EL (cell line): Measurements from ENCODE around the gene RIMS3.

Source experiments
- DNase-seq: peaks from one replicate; pipeline ENCODE4 v3.0.0-alpha.2; 2016

RIMS3 gene

DNA sequence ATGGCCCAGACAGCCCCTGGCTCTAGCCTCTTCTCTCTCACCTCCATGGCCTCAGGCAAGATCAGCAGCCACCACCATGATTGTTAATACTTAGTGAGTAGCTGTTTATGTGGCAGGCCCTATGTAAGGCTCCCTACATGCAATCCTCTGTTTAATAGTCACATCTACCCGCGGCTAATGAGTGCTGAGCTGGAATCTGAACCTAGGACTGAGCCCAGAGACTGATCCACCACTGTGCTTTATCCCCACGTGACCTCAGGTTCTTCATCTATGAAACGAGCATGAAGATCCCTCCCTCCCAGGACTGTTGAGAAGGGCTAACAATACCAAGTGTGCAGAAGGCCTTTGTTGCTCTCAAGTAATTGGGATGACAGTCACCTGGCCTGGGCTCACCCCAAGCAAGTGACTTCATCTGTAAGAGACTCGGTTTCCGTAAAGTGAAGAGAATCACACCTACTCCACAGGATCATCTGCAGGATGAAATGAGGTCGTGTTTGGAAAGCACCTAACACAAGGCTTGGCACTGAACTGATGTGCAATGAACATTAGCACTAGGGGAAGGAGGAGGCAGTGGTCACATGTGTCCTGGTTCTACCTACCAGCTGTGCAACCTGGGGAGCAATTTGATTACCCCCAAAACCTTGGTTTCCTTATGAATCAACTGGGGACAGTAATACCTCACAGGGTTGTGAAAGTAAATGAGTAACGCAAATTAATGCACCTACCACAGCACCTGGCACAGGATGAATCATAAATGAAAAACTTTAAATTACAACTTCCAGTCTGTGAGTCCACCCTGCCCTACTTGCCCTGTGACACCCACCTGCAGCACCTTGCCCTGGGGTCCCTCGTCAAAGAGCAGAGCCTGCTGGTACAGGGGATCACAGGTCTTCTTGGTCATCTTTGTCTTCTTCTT is 37.2 kb downstream of the RIMS3 start:
- DNase-seq, result no peak

DNA sequence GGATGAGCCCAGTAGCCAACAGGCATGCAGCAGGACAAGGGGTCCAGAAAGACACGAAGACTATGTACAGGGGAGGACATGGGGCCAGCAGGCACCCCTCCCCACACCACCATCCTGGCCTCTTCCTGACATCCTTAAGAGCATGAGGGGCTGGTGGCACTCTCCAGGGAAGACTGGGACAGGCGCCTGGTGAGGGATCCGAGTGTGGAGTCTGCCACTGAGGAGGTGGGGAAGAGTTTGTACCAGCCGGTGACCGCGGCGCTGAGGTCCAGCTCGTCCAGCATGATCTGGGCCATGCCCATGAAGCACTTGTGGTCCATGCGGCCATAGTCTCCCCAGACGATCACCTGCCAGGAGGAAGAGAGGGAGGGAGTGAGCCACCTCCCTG is 39.1 kb downstream of the RIMS3 start:
- no peak for DNase-seq

GRCh38 chr1:40625476-40626382 is 39.8 kb downstream of the RIMS3 start:
- DNase-seq, result peak; percentile 24

DNA sequence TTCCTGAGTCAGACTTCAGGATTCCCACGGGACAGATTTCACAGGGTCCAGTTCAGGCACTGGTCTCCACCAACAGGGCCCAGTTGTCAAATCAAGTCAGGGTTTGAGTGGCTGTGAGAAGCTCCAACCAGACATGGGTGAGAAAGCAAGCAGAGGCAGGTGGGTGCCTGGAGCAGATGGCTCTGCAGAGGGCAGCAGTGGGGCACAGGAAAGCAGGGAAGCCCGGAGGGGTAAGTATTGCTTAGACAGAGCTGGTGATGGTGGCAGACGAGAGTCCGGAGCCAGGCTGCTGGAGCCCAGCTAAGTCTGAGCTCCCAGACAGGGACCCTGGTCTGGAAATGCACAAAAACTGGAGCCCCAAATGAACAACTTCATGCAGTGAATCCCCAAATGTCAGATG is 40.4 kb downstream of the RIMS3 start:
- DNase-seq, result peak; percentile 19

DNA sequence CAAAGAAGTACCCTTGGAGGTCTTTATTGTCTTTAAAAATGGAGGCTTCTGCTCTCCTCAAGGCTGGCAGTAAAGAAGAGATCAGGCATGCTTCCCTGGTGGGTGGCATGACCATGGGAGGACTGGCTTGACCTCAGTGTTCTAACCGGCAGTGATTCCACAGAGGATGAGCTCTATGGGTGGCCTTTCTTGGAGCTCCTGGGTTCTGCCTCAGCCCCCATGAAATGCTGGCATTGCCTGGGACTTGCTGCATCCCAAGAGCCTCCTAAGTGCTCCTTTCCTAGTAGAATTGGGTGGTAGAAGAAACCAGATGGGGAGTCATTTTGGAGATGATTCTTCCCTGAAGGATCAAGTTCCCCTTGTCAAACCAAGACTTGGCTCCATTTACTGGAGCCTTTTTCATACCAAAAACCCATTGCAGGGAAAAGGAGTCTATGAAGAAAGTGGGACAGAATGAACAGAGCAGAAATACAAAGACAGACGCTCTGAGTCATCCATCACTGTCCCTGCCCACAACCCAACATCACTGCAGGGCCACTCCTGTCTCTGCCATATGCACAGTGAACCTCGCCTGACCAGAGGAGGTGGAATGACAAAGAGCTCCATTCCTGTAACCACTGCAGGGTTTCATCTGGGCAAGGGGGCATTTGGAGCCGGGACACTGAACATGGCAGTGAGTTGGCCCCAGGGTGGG is 42.4 kb downstream of the RIMS3 start:
- DNase-seq, result no peak

DNA sequence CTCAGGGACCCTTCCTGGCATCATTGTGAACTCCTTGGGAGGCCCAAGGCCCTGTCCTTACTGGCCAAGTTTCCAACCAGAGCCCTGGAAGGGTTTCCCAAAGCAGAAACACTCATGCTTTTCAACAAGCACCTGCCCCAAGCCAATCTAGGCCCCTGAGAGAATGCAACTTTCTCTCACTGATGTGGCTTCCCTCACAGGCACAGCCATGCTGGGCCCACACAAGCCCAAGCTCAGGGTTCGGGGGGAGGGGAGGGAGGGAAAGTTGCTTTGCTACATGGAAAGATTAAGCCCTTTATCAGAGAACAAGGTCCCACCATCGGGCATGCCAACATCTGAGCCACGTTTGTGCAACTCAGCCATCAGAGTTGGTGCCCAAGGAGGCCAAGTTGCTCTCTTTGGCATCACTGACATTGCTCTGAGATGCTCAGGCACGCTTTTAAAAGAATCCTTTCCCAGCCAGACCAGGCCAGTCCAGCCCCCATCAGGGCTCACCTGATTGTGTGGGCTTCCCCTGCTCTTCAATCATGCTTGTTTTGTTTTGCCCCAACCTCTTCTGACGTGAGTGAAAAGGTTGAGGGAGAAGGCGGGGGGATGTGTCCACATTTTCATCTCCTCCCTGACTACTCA is 43.5 kb downstream of the RIMS3 start:
- no peak for DNase-seq

DNA sequence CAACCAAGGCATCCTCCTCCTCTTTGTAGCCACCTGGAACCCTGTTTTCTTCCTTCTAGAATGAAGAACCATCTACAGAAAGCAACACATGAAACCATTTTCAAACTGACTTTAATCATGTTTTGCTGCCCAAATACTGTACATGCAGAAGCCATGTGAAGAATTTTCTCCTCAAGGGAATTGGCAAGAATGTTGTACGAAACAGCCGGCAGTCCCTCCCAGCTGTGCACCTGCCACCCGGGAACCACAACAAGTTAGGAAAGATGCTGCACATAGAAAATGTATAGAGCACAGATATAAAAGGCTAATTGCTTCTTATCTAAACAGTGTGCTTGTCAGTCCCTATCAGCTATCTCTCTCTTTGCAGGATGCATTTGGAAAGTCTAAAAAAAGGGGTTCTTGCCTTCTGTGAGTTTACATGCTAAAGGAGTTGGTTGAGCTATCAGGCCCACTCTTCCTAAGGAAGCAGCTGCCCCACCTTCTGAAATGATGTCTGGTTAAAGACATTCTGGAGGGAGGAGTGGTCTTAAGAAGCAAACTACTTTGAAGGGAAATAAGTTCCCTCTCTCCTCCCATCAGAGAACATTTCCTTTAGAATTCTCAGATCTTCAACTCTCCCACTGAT is 44.8 kb downstream of the RIMS3 start:
- no peak for DNase-seq

GRCh38 chr1:40620150-40620549 is 45.3 kb downstream of the RIMS3 start:
- no peak for DNase-seq

DNA sequence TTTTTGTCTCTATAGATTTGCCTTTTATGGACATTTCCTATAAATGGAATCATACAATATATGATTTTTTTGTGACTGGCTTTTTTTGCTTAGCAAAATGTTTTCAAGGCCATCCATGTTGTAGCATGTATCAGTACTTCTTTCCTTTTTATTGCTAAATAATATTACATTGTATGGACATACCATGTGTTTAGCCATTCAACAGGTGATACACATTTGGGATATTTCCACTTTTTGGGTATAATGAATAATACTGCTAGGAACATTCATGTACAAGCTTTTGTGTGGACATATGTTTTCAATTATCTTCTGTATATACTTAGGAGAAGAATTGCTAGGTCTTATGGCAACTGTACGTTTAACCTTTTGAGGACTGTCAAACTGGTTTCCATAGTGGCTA is 47.4 kb downstream of the RIMS3 start:
- DNase-seq, result no peak

- DNase-seq, result peak; percentile 64
Observed at GRCh38 chr1:40612345-40612831, 53.1 kb downstream of the RIMS3 start.

DNA sequence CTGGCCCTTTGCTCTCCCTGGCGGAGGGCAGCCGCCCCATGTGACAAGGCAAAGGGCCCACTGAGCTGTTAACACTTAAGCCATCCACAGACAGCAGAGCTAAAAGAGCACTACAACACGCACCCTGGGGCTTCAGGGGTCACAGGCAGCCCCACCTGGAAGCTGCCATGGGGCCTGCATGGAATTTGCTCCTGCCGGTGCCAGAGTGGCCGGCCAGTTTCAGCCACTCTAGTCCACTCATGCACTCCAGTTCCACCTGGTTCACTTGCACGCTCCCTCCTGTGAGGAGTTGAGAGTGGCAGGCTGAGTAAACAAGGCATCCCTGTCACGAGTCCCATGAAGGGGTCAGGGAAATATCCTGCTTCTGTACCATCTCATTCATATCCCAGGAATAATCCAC is 55.3 kb downstream of the RIMS3 start:
- DNase-seq, result no peak

- no peak for DNase-seq
Observed at GRCh38 chr1:40607921-40608320, 57.6 kb downstream of the RIMS3 start.

DNA sequence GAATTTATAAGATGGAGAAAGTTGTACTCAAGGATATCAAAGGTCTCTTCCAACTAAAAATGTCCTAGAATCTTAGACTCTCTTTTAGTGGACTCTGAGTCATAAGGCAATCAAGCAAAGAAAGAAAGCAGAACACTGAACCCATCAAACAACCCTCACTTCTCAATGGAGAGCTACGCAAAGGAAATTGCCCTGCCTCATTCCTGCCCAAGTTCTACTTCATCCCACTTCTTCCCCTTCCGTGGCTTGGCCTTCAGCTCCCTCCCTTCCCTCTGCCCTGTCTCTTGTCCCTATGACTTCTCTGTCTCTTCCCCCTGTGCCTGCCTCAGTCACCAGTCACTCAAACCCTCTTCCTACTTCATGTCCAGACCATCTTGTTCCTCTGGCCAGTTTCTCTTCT is 58.5 kb downstream of the RIMS3 start:
- no peak for DNase-seq

DNA sequence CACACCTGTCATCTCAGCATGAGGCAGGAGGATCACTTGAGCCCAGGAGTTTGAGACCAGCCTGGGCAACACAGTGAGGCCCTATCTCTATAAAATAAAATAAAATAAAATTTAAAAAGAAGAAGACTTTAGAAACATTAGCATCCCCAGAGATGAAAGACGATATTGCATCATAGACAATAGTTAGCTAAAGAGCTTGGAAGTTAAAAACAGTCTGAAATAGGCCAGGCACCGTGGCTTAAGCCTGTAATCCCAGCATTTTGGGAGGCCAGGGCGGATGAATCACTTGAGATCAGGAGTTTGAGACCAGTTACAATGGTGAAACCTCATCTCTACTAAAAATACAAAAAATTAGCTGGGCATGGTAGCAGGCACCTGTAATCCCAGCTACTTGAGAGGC is 59.3 kb downstream of the RIMS3 start:
- no peak for DNase-seq

GRCh38 chr1:40599926-40600325 is 65.6 kb downstream of the RIMS3 start:
- DNase-seq, result no peak

DNA sequence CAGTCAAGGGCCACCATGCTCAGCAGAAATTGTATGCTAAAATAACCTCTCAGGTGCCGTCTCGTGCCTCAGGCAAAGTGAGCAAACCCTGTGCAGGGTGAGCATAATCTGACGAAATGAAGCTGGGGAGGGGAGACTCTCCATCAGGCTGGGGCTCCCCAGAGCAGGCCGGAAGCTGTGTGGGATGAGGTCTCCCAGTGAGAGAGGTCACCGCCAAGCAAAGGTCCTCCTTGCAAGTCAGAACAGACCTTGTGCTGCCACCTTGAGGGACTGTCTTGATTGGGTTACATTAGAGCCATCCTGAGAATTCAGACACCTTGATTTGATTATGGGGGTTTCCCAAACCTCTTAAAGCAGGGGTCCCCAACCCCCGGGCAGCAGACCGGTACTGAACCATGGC is 69.9 kb downstream of the RIMS3 start:
- DNase-seq, result no peak

- DNase-seq, result no peak
Observed at GRCh38 chr1:40594187-40594531, 71.3 kb downstream of the RIMS3 start.

DNA sequence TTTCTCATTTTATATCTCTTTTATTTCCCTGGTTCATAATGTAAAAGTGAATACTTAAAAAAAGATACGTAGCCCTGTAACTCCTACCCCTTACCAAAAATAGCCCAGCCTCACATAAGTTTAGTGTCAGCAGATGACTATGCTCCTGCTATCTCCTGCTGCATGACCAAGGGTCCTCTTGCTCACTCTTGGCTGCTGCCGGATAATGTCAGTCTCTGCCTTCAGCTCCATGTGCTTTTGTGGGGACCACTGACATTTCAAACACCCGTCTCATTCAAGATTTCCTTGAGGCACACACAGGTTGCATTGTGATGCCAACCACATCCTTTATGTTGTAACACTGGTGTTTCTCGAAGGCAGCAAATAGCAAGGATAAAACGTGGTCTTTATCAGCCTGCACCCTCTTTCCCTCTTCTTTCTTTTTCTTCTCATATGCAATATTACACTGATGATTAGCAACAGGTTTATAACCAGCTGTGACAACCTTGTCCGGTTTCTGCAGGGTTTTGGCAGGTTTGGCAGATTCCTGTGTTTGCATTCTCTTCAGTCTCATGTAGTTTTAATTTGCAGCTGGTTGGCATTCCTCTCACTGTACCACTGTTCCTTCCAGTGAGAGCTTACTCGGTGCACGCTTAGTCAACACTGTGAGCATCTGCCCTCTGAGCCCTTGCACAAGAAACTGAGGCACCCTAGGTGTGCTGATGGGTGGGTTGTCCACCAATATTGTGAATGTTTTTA is 71.9 kb downstream of the RIMS3 start:
- no peak for DNase-seq

DNA sequence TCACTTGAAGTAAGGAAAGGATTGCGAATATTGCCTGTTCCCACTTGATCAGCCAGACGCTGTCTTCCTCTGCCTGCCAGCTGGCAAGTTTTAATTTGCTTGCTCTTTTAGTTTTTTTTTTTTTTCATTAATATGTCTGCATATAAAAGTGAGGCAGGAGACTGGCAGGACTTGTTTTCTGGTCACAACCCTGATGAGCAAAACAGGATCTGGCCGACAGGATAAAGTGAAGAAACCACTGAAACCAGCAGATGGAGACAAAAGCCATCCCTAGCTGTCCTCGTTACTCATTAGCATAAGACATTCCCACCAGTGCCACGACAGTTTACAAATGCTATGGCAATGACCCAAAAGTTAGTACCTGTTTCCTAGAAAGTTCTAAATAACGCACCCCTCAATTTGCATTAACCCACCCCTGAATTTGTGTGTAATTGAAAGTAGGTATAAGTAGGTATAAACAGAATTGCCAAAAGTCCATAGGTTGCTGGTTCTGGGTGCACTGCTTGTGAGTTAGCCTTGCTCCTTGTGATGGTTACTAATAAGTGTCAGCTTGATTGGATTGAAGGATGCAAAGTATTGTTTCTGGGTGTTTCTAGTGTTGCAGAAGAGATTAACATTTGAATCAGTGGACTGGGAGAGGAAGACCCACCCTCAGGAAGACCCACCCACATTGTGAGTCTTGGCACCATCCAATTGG is 73.2 kb downstream of the RIMS3 start:
- DNase-seq, result peak; percentile 29

GRCh38 chr1:40588586-40588985 is 76.9 kb downstream of the RIMS3 start:
- no peak for DNase-seq

DNA sequence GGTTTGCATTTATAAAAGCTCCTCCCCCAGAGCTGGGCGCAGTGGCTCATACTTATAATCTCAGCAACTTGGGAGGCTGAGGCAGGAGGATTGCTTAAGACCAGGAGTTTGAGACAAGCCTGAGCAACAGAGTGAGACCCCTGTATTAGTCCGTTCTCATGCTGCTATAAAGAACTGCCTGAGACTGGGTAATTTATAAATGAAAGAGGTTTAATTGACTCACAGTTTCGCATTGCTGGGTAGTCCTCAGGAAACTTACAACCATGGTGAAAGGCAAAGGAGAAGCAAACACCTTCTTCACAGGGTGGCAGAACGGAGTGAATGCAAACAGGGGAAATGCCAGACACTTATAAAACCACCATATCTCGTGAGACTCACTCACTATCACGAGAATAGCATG is 81.5 kb downstream of the RIMS3 start:
- no peak for DNase-seq
